Stimulated activated effector memory CD8-positive, alpha-beta T cell treated with anti-CD3 and anti-CD28 coated beads, Interleukin-12 subunit alpha, Interleukin-12 subunit beta, amount 100 ng/mL, for 72 hours (primary cell): ENCODE results near the gene KRTAP22-2.

Experiments
- ATAC-seq: fragments of 150-1000 bp; cut with Tn5 transposase; 2 replicates; pipeline ENCODE4 v1.10.0; 2021
- DNase-seq, 2 donors: peaks; one replicate each; pipeline ENCODE4 v3.0.0; 2021 to 2022; ENCODE audit warnings: low spot score in 2 of 2
- H3K27ac Mint-ChIP-seq: one replicate; pipeline ENCODE4 v1.8.0; 2022; ENCODE audit warnings: mild to moderate bottlenecking, mixed read lengths
- H3K36me3 Mint-ChIP-seq: one replicate; pipeline ENCODE4 v1.8.0; 2022; ENCODE audit warnings: mild to moderate bottlenecking, mixed read lengths
- H3K4me1 Mint-ChIP-seq: one replicate; pipeline ENCODE4 v1.8.0; 2022; ENCODE audit warnings: mixed read lengths
- H3K4me3 Mint-ChIP-seq: one replicate; pipeline ENCODE4 v1.8.0; 2022; ENCODE audit warnings: mild to moderate bottlenecking, mixed read lengths
- H3K9me3 Mint-ChIP-seq: one replicate; pipeline ENCODE4 v1.8.0; 2022; ENCODE audit warnings: mixed read lengths

The KRTAP22-2 gene

GRCh38 chr21:30592140-30592539, 1.9 kb upstream of the KRTAP22-2 start, which contains the start of gene KRTAP6-3:
TSS of gene KRTAP6-3 (plus strand) at chr21:30592440. CDS start at chr21:30592446, 6 bp downstream.
- H3K9me3 Mint-ChIP-seq: peaks cover 4% of the 10 kb centered on the region
- DNase-seq (no peak), ATAC-seq (no peak)
- no peaks in the 10 kb centered on the region for H3K36me3 Mint-ChIP-seq
- H3K4me3 Mint-ChIP-seq: no peak within 1 kb of the TSS
- H3K4me1 Mint-ChIP-seq: no peaks in the 10 kb centered on the region
- H3K27ac Mint-ChIP-seq: no peak within 1 kb of the TSS

DNA sequence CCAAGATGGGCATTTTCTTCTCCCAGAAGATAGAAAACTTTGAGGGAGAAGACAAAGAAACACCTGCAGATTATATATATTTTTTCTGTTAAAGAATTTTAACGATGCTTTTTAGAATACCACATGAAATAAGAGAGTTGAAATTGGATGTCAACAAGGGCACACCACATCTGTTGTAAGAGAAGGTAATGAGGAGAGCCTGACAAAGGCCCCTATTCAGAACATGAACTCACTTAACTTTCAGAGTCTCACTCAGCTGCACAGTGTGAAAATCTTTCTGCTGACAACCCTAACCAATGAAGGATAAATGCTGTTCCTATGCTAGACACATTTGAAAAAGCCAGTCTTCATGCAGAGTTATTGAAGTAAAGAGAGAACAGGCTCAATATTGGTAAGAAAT, 7.3 kb downstream of the KRTAP22-2 start:
- no peak overlapping the region for H3K27ac Mint-ChIP-seq
- no peak for ATAC-seq
- no peaks in the 10 kb centered on the region for H3K36me3 Mint-ChIP-seq
- H3K4me1 Mint-ChIP-seq: no peaks in the 10 kb centered on the region
- peaks cover 7% of the 10 kb centered on the region for H3K9me3 Mint-ChIP-seq
- DNase-seq: no peak
- no peak overlapping the region for H3K4me3 Mint-ChIP-seq

GRCh38 chr21:30580132-30580531, 10.1 kb downstream of the KRTAP22-2 start:
- no peaks in the 10 kb centered on the region for H3K36me3 Mint-ChIP-seq
- H3K27ac Mint-ChIP-seq: no peak overlapping the region
- H3K4me1 Mint-ChIP-seq: no peaks in the 10 kb centered on the region
- no peak for DNase-seq
- H3K4me3 Mint-ChIP-seq: no peak overlapping the region
- ATAC-seq: no peak
- peaks cover 10% of the 10 kb centered on the region for H3K9me3 Mint-ChIP-seq

DNA sequence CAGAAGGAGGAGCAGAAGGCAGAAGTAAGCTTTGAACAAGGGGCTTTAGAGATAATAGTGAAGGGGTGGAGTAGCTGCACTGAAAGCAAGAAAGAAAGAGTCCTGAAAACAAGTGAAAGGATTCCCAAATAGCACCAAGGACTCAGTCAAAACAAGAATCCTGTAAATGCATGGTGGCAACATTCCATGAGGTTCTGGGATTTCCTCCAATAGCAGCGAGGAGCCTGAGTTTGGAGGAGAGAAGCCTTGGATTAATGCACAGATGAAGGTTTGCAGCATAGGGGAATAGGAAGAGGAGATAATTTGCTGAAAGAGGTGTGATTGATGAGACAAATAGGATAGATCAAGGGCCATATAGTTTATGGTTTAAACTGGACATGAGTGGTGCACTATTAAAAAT, 10.9 kb downstream of the KRTAP22-2 start:
- ATAC-seq (no peak), DNase-seq (no peak)
- no peaks in the 10 kb centered on the region for H3K36me3 Mint-ChIP-seq
- H3K9me3 Mint-ChIP-seq: peaks cover 3% of the 10 kb centered on the region
- no peak overlapping the region for H3K4me3 Mint-ChIP-seq
- H3K4me1 Mint-ChIP-seq: no peaks in the 10 kb centered on the region
- H3K27ac Mint-ChIP-seq: no peak overlapping the region

DNA sequence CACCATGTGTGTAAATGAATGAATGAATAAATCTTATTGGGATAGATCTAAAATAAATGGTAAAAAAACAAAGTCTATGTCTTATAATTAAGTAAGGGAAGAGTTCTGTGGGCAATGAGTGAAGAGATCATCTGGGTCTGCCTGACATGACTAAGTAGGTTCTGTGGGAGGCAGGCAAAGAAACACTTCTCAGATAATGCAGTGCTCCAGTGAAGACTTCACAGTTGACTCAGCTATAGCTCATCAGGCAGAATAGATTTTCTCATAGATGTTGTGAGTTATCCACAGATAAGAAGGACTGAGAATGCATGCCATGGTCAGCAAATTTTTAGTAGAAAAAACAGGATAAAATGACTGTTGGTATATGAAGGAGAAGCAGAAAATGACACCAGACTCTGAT, 12.4 kb downstream of the KRTAP22-2 start:
- no peak for ATAC-seq

GRCh38 chr21:30567617-30568016, 22.6 kb downstream of the KRTAP22-2 start:
- no peaks in the 10 kb centered on the region for H3K36me3 Mint-ChIP-seq
- H3K4me1 Mint-ChIP-seq: no peaks in the 10 kb centered on the region
- ATAC-seq (no peak), DNase-seq (no peak)
- no peak overlapping the region for H3K4me3 Mint-ChIP-seq
- no peak overlapping the region for H3K27ac Mint-ChIP-seq
- peaks cover 2% of the 10 kb centered on the region for H3K9me3 Mint-ChIP-seq

More for the DNA sequence above, 12.4 kb downstream of the KRTAP22-2 start:
- H3K36me3 Mint-ChIP-seq: no peaks in the 10 kb centered on the region
- DNase-seq: no peak
- peaks cover 6% of the 10 kb centered on the region for H3K9me3 Mint-ChIP-seq
- H3K27ac Mint-ChIP-seq: no peak overlapping the region
- H3K4me1 Mint-ChIP-seq: no peaks in the 10 kb centered on the region
- H3K4me3 Mint-ChIP-seq: no peak overlapping the region

- no peak for DNase-seq
- H3K9me3 Mint-ChIP-seq: peaks cover 5% of the 10 kb centered on the region
- H3K27ac Mint-ChIP-seq: no peak overlapping the region
- H3K36me3 Mint-ChIP-seq: no peaks in the 10 kb centered on the region
- ATAC-seq: no peak
- no peak overlapping the region for H3K4me3 Mint-ChIP-seq
- H3K4me1 Mint-ChIP-seq: no peaks in the 10 kb centered on the region
Measured at GRCh38 chr21:30563630-30564029, 26.6 kb downstream of the KRTAP22-2 start.

DNA sequence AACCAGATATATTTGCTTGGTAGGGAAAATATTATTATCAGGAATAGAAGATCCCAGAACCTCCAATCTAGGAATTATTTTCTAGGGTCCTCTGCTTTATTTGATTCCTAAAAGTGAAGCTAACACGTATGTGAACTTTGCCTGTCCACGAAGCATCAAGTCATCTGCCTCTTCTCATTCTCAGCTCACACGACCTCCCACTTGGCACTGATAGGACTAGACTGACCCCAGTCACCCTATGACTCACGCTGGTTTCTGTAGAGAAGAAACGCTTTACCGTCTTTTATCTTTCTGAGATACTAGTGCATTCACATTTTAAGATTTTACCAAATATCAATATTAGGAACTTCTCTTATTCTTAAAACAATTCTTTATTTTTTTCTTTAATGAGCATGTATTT, 27.1 kb downstream of the KRTAP22-2 start:
- H3K27ac Mint-ChIP-seq: no peak overlapping the region
- no peak for DNase-seq
- no peak for ATAC-seq
- no peaks in the 10 kb centered on the region for H3K4me1 Mint-ChIP-seq
- H3K4me3 Mint-ChIP-seq: no peak overlapping the region
- H3K36me3 Mint-ChIP-seq: no peaks in the 10 kb centered on the region
- peaks cover 5% of the 10 kb centered on the region for H3K9me3 Mint-ChIP-seq

DNA sequence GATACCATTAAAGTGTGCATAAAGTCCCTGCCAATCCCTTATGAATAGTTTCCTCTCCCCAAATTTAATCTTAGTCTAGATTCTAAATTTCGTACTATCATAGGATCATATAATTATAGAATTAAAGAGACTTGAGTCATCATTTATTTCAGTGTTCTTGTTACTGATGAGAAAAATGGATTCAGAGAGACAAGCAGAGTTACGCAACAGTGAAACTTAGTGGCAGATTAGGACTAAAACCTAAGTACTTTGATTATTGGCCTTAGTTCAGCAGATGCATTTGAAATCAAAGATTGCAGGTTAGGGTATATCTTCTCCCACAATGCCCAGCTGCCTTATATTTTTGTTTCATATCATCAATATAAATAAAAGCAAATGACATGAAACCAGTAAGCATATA, 28.2 kb downstream of the KRTAP22-2 start:
- H3K4me3 Mint-ChIP-seq: no peak overlapping the region
- ATAC-seq: no peak
- no peaks in the 10 kb centered on the region for H3K4me1 Mint-ChIP-seq
- no peak overlapping the region for H3K27ac Mint-ChIP-seq
- H3K9me3 Mint-ChIP-seq: peaks cover 5% of the 10 kb centered on the region
- H3K36me3 Mint-ChIP-seq: no peaks in the 10 kb centered on the region
- DNase-seq: no peak

DNA sequence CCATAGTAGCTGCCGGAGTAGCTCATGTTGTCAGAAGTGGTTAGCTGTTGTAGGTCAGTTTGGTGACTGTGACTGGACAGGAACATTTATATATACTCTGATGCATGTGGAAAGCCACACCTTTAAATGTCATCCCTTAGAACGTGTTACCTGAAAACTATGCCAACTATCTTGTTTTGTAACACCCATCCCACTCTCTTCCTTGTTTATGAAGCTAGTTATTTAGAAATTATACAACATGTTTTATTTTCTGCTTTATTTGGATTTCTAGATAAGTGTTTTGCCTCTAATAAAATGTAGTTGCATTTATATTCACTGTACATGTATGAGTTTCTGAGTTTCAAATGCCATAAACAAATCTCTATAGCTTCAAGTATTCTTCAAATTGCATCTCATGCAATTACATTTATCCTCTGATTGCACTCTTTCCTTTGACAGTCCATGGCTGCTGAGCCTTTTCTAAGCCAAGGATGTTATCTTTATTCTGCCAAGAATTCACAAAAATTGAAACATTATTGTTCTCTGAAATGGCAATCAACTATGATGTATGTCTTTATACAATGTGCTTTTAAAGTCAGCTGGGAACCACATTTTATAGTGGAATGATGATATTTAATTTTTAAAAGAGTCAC, 28.8 kb downstream of the KRTAP22-2 start, which contains the start of gene KRTAP19-7:
TSS of gene KRTAP19-7 (minus strand) at position 51 of the 632 bp plus-strand sequence. CDS start at position 26, 25 bp downstream.
- Mint-ChIP-seq H3K4me3 (no peak within 1 kb of the TSS), H3K9me3 (peaks cover 5% of the 10 kb centered on the region), H3K36me3 (no peaks in the 10 kb centered on the region), H3K4me1 (no peaks in the 10 kb centered on the region), H3K27ac (no peak within 1 kb of the TSS)
- ATAC-seq (no peak), DNase-seq (no peak)

DNA sequence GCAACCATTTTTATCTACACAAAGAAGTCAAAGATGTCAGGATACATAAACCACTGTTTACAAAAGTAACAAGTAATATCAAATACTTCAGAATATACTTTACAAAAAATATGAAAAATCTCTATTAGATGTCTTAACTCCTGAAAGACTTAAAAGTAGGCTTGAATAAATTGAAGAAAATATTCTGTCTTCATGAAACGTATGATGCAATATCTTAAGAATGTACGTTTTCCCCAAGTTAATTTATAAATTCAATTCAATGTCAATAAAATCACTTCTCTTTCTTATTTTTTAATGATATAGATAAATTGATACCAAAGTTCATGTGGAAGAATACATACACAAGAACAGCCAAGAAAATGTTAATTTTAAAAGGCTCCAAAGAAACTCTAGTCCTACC, 35.1 kb downstream of the KRTAP22-2 start:
- DNase-seq: no peak
- H3K4me1 Mint-ChIP-seq: no peaks in the 10 kb centered on the region
- no peak for ATAC-seq
- peaks cover 7% of the 10 kb centered on the region for H3K9me3 Mint-ChIP-seq
- no peak overlapping the region for H3K27ac Mint-ChIP-seq
- H3K36me3 Mint-ChIP-seq: no peaks in the 10 kb centered on the region
- H3K4me3 Mint-ChIP-seq: no peak overlapping the region

GRCh38 chr21:30552782-30553181, 37.4 kb downstream of the KRTAP22-2 start:
- Mint-ChIP-seq H3K4me3 (no peak overlapping the region), H3K27ac (no peak overlapping the region), H3K9me3 (peaks cover 11% of the 10 kb centered on the region), H3K36me3 (no peaks in the 10 kb centered on the region), H3K4me1 (no peaks in the 10 kb centered on the region)
- ATAC-seq (no peak), DNase-seq (no peak)

GRCh38 chr21:30541764-30542163, 48.4 kb downstream of the KRTAP22-2 start, which contains the start of gene KRTAP19-6:
TSS of gene KRTAP19-6 (minus strand) at chr21:30541864. CDS start at chr21:30541833, 31 bp downstream.
- Mint-ChIP-seq H3K4me1 (no peaks in the 10 kb centered on the region), H3K4me3 (no peak within 1 kb of the TSS), H3K27ac (no peak within 1 kb of the TSS), H3K36me3 (no peaks in the 10 kb centered on the region), H3K9me3 (peaks cover 3% of the 10 kb centered on the region)
- ATAC-seq: no peak
- no peak for DNase-seq
